Measurements from ENCODE around the gene RNF123.

GRCh38 chr3:49671291-49672288 lies 17.8 kb upstream of the RNF123 start:
- no peak for TF ChIP-seq YY1 (IDR thresholded peaks at IDR 0.05; ENCODE audit: insufficient read depth, insufficient read length)
- no peak for TF ChIP-seq ZNF274 (IDR thresholded peaks at IDR 0.05; ENCODE audit: low read depth, low read length)
